ENCODE results near the gene G6PC1.
"Not testable (repeated sequence)": the region's sequence is repeated elsewhere in the genome, so short reads cannot be mapped to it uniquely, and the experiment has no call there.

G6PC1 gene

DNA sequence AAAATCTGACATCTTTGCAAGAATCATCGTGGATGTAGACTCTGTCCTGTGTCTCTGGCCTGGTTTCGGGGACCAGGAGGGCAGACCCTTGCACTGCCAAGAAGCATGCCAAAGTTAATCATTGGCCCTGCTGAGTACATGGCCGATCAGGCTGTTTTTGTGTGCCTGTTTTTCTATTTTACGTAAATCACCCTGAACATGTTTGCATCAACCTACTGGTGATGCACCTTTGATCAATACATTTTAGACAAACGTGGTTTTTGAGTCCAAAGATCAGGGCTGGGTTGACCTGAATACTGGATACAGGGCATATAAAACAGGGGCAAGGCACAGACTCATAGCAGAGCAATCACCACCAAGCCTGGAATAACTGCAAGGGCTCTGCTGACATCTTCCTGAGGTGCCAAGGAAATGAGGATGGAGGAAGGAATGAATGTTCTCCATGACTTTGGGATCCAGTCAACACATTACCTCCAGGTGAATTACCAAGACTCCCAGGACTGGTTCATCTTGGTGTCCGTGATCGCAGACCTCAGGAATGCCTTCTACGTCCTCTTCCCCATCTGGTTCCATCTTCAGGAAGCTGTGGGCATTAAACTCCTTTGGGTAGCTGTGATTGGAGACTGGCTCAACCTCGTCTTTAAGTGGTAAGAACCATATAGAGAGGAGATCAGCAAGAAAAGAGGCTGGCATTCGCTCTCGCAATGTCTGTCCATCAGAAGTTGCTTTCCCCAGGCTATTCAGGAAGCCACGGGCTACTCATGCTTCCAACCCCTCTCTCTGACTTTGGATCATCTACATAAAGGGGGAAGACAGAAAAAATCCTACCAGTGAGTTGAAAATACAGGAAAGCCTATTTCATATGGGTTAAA, at the start of gene G6PC1:
Gene G6PC1, plus strand, starts transcription at position 340 of the 872 bp plus-strand sequence. Its CDS starts 78 bp downstream, at position 418.
- no peak for DNase-seq

DNA sequence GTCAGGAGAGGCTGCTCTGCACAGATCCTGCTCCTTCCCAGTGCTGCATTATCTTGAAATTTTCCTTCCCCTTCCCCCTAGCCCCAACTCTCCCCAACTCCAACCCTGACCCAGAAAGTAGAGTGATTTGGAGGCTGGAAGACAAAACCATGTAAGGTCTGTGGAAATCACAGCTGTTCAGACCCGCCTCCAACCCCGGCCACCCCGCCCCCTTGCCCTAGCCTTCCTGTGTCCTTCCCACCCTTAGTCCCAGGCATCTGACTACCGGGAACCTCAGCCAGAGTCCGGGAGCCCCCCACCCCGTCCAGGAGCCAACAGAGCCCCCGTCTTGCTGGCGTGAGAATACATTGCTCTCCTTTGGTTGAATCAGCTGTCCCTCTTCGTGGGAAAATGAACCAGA, 49.6 kb upstream of the G6PC1 start, which contains the start of gene AOC3:
Gene AOC3, plus strand, starts transcription at position 246 of the 400 bp plus-strand sequence. Its CDS starts 145 bp downstream, at position 391.
- DNase-seq, result no peak

DNA sequence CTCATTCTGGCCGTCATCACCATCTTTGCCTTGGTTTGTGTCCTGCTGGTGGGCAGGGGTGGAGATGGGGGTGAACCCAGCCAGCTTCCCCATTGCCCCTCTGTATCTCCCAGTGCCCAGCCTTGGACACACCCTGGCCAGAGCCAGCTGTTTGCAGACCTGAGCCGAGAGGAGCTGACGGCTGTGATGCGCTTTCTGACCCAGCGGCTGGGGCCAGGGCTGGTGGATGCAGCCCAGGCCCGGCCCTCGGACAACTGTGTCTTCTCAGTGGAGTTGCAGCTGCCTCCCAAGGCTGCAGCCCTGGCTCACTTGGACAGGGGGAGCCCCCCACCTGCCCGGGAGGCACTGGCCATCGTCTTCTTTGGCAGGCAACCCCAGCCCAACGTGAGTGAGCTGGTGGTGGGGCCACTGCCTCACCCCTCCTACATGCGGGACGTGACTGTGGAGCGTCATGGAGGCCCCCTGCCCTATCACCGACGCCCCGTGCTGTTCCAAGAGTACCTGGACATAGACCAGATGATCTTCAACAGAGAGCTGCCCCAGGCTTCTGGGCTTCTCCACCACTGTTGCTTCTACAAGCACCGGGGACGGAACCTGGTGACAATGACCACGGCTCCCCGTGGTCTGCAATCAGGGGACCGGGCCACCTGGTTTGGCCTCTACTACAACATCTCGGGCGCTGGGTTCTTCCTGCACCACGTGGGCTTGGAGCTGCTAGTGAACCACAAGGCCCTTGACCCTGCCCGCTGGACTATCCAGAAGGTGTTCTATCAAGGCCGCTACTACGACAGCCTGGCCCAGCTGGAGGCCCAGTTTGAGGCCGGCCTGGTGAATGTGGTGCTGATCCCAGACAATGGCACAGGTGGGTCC, 49.0 kb upstream of the G6PC1 start:
- DNase-seq, result not testable (repeated sequence)

DNA sequence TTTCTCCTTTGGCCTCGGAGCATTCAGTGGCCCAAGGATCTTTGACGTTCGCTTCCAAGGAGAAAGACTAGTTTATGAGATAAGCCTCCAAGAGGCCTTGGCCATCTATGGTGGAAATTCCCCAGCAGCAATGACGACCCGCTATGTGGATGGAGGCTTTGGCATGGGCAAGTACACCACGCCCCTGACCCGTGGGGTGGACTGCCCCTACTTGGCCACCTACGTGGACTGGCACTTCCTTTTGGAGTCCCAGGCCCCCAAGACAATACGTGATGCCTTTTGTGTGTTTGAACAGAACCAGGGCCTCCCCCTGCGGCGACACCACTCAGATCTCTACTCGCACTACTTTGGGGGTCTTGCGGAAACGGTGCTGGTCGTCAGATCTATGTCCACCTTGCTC, 48.2 kb upstream of the G6PC1 start:
- no peak for DNase-seq

DNA sequence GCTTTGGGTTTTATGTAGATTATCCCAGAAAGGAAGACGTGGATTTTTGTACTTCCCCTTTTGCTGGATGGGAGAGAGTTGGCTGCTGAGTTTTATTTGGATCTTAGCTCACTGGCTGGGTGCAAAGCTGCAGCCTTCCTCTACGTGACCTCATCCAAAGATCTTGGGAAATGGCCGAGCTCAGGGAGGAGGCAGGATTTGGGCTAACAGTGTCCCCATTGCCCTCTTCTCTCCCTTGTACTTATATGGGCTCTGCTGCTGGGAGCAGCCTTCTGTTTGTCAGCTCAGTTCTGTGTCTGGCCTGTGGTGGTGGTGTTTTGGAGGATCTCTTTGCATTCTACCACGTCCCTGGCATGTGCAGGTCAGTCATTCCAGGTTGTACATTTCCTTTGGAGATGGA, 47.6 kb upstream of the G6PC1 start:
- no peak for DNase-seq

DNA sequence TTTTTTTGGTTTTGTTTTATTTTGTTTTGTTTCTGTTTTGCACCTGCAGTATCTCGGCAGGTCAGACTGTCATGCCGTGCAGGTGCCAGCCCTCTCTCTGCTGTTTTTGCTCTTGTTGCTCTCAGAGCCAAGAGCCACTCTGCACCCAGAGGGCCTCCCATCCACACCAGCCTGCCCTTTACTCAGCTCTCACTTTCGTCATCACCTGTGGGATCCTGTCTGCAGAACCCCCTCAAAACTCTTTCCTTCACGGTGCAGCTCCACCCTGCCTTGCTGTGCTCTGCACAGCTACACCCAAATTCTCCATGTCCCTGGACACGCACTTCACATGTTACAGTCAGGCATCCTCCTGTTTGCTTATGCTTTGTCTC, 47.0 kb upstream of the G6PC1 start:
- DNase-seq, result no peak

DNA sequence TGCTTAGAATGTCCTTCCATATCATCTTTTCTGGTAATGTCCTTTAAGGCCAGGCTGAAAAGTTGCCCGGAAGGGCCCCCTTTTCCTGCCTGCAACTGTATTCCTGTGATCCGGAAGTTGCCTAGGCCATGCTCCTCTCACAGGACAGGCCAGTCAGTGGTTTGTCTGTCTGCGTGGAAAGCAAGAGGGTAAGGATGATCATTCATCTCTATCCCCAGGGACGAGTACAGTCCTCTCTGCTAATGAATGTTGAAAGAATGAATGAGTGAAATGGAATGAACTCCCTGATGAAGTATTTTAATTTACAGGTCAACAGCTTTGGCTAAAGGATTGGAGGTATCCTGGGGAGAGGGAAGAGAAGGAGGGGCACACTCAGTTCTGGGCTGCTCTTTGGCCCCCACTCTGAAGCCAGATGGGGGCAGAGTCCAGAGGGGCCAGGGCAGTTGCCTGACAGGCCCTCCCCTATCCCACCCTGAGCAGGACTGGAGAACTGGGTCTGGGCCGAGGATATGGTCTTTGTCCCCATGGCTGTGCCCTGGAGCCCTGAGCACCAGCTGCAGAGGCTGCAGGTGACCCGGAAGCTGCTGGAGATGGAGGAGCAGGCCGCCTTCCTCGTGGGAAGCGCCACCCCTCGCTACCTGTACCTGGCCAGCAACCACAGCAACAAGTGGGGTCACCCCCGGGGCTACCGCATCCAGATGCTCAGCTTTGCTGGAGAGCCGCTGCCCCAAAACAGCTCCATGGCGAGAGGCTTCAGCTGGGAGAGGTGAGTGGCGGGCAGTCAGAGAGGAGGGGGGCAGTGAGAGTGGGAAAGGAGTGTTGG, 46.4 kb upstream of the G6PC1 start:
- no peak for DNase-seq

DNA sequence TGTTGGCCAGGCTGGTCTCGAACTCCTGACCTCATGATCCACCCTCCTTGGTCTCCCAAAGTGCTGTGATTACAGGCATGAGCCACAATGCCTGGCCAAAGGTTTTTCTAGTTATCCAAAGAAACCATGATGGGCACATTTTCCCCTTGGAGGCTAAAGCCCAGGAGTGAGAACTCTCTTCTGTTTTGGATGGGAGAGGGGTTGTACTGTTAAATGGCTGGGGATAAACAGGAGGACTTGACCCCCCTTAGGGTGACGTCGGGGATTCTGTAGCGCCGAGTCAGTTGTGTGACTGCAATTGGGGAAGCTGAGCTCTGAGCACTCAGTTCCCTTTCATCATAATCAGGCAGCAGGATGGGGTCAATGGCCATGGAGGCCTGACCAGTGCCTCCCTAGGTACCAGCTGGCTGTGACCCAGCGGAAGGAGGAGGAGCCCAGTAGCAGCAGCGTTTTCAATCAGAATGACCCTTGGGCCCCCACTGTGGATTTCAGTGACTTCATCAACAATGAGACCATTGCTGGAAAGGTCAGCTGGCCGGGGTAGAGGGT, 45.5 kb upstream of the G6PC1 start:
- DNase-seq, result no peak

DNA sequence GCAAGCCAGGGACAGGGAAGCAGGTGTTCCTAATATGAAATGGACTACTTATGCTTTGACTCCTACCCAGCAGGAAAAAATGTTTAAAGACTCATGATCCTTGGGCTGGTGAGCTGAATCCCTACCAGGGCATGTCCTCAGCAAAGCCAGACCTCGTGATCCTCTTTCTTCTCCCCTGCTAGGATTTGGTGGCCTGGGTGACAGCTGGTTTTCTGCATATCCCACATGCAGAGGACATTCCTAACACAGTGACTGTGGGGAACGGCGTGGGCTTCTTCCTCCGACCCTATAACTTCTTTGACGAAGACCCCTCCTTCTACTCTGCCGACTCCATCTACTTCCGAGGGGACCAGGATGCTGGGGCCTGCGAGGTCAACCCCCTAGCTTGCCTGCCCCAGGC, 44.5 kb upstream of the G6PC1 start:
- DNase-seq, result not testable (repeated sequence)

DNA sequence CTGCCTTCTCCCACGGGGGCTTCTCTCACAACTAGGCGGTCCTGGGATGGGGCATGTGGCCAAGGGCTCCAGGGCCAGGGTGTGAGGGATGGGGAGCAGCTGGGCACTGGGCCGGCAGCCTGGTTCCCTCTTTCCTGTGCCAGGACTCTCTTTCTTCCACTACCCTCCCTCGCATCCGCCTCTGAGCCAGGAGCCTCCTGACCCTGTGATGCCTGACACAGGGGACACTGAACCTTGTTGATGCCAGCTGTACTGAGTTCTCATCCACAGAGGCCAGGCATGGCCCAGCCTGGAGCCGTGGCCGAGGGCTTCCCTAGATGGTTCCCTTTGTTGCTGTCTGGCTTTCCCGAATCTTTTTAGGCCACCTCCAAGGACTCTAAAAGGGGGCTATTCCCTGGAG, 44.1 kb upstream of the G6PC1 start:
- DNase-seq, result not testable (repeated sequence)

DNA sequence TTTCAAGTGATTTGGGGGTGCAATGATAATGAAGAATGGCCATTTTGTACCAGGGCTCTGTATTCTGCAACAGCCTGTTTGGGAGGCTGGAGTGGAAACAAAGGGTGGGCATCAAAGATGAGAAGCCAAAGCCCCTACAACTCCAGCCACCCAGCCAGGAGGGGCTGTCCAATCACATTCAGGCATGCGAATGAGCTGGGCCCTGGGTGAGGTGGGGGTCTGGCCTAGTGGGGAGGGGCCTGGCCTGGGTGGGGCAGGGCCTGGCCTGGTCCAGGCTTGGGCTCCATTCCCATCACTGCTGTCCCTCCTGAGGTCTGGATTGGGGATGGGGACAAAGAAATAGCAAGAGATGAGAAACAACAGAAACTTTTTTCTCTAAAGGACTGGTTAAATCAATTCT, 43.2 kb upstream of the G6PC1 start:
- DNase-seq, result no peak

DNA sequence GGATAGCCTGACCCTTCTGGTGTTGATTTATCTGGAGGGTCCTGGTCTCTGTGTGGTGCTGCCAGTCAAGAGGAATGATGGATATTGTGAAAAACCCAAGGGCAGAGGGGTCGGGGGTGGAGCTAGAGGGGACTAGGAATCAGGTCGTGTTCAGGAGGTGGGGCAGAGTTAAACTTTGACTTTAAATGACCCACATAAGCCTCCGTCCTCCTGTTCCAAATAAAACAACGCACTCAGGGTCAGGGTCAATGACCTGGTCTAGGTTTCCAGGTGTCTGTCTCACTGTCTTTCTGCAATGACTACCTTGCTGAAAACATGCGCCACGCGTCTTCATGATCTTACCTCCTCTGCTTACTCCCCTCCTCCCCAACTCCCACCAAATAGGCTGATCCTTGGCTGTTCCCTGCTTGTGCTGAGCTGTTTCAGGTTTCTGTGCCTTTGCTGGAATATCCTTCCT, 34.9 kb upstream of the G6PC1 start:
- no peak for DNase-seq

DNA sequence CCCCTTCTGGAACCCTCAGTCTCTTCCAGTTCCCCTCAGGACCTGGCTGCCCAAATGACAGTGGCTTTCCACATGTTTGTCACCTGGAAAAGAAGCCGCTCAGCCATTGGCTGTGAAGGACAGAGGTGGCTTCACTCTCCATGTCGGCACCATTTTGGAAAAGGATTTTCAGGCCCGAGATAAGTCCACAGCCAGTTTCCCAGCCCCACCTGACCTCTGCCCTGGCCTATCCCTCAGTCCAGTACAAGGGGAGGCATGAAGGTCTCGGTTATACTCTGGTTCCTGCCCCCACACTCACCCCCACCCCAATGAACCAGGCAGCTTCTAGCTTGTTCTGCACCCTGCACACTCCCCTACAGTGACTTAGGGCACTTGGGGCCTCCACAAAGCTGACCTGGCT, 34.4 kb upstream of the G6PC1 start:
- no peak for DNase-seq

DNA sequence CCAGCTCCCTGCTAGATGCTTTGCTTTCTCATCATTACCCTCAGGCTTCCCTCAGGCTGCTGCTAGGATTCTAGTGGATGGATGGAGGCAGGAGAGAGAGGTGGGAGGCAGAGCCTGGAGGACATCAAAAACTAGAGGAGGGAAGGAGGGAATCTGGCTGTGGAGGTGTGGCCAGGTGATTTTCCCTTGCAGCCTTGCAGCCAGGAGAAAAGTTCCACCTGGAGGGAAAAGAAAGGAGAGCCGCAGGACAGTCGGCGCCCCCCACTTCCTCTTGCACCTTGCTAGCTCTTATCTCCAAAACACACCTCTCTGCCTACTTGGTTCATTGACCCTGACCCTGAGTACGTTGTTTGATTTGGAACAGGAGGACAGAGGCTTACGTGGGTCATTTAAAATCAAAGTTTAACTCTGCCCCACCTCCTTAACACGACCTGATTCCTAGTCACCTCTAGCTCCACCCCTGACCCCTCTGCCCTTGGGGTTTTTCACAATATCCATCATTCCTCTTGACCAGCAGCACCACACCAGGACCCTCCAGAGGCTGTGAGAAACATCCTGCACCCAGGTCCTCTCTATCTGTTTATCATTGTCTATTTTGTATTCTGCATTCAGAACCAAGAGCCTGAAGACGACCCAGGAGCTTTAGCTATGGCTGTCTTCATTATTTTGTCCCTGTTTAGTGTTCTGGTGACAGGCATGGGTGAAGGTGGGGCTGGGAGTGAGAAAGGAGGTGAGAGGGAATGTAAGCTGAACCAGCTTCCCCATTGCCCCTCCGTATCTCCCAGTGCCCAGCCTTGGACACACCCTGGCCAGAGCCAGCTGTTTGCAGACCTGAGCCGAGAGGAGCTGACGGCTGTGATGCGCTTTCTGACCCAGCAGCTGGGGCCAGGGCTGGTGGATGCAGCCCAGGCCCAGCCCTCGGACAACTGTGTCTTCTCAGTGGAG, 33.7 kb upstream of the G6PC1 start:
- DNase-seq, result no peak

DNA sequence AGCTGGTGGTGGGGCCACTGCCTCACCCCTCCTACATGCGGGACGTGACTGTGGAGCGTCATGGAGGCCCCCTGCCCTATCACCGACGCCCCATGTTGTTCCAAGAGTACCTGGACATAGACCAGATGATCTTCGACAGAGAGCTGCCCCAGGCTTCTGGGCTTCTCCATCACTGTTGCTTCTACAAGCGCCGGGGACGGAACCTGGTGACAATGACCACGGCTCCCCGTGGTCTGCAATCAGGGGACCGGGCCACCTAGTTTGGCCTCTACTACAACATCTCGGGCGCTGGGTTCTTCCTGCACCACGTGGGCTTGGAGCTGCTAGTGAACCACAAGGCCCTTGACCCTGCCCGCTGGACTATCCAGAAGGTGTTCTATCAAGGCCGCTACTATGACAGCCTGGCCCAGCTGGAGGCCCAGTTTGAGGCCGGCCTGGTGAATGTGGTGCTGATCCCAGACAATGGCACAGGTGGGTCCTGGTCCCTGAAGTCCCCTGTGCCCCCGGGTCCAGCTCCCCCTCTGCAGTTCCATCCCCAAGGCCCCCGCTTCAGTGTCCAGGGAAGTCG, 32.8 kb upstream of the G6PC1 start:
- not testable (repeated sequence) for DNase-seq

DNA sequence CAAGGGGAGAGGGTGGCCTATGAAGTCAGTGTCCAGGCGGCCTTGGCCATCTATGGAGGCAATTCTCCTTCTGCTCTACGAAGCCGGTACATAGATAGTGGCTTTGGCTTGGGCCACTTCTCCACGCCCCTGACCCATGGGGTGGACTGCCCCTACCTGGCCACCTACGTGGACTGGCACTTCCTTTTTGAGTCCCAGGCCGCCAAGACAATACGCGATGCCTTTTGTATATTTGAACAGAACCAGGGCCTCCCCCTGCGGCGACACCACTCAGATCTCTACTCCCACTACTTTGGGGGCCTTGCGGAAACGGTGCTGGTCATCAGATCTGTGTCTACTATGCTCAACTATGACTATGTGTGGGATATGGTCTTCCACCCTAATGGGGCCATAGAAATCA, 32.3 kb upstream of the G6PC1 start:
- no peak for DNase-seq

DNA sequence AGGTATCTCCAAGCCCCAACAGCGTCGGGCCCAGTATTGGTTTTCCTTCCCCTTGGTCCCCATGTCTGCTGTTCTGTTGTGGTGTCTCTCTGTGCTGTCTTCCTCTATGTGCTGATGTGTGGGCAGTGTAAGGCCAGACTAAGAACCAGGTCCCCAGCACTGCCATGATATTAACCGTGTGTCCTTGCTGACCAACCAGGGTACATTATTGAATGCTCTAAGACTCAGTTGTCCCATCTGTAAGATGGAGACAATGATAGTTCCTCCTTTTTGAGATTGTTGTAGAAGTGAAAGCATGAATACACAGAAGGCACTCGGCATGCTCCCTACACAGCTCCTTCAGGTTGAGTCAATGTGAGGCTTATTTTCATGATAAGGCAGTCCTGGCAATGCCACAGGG, 29.0 kb upstream of the G6PC1 start:
- no peak for DNase-seq

DNA sequence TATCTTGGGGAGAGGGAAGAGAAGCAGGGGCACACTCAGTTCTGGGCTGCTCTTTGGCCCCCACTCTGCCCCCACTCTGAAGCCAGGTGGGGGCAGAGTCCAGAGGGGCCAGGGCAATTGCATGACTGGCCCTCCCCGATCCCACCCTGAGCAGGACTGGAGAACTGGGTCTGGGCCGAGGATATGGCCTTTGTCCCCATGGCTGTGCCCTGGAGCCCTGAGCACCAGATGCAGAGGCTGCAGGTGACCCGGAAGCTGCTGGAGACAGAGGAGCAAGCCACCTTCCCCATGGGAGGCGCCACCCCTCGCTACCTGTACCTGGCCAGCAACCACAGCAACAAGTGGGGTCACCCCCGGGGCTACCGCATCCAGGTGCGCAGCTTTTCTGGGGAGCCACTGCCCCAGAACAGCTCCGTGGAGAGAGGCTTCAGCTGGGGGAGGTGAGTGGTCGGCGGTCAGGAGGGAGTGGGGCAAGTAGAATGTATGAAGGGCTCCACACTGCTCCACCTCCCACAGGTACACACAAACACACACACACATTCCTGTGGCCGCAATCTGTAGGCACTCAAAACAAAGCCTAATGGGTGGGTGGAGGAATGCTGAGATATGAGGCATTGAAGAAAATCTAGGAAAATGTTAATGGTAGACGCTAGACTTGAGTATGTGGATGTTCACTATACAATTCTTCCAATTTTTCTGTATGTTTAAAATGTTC, 28.2 kb upstream of the G6PC1 start:
- no peak for DNase-seq

DNA sequence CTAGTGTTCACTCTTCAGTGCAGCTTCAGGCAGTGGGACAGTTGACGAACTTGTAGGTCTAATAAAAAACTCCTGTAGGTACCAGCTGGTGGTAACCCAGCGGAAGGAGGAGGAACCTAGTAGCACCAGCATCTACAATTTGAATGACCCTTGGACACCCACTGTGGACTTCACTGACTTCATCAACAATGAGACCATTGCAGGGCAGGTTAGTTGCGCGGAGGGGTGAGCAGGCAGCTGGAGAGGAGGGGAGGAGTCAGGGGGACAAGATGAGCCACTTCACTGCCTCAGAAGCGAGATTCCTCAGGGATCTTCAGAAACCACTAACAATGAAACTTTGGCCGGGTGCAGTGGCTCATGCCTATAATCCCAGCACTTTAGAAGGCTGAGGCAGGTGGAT, 27.3 kb upstream of the G6PC1 start:
- no peak for DNase-seq

All from HCEC 1CT (cell line).